ENCODE data around the gene SLC7A7. TPM values are rescaled to one million over a fixed set of nuclear protein-coding genes. Genes with fewer than 3 reads are reported as not detected.
"Not testable (repeated sequence)": the region's sequence is repeated elsewhere in the genome, so short reads cannot be mapped to it uniquely, and the experiment has no call there.

SLC7A7 gene
- polyA plus RNA-seq, 2 of the 4 experiments (the other 2 are of a cell fraction): 44.2 to 86.8 TPM

DNA sequence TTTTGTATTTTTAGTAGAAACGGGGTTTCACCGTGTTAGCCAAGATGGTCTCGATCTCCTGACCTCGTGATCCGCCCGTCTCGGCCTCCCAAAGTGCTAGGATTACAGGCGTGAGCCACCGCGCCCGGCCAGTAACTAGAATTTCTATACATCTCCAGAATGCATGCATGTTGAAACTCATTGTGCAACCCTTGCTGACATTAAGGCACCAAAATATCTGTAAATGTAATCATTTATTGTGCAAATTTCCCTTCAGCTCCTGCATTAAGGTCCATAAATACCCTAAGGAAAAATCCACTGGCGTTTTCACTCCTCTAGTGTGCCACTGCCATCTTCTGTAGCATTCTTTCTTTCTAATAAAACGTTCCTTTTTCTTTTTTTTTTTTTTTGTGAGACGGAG lies 78.9 kb downstream of the SLC7A7 start:
- DNase-seq (ENCODE audit: low read depth in 1 of 2, low spot score in 1 of 2); H3K4me1 ChIP-seq; ATAC-seq; H3K9me3 ChIP-seq; H3K4me3 ChIP-seq; POLR2A ChIA-PET; FAIRE-seq; H3K4me2 ChIP-seq; CTCF ChIA-PET; H3K27ac ChIP-seq: not testable (repeated sequence)
- 81% methylated on average over 12 of the region's 14 CpGs for WGBS (ENCODE audit: missing lambda C conversion rate)

DNA sequence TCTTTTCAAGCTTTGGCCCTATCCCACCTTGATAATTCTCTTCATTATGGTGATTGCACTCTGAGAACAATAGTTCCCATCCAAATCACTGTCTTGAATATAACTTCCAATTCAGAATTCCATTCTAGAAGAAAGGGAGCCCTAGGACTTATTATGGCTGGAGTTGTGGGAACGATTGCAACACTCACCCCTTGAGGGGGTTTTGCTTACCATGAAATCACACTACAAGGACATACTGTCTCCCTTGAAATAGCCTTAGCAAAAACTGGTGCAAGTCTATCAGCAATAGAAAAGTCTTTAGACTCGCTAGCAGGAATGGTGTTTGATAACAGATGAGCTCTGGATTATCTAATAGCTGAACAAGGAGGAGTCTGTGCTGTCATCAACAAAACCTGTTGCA lies 80.1 kb downstream of the SLC7A7 start:
- TF ChIP-seq CEBPB (IDR thresholded peaks at IDR 0.05): no peak
- no peak for TF ChIP-seq RAD21 (conservative IDR thresholded peaks at IDR 0.05 in 1 of 2, IDR thresholded peaks at IDR 0.05 in 1 of 2)
- no peak for TF ChIP-seq ZFP36 (IDR thresholded peaks at IDR 0.05; ENCODE audit: borderline replicate concordance, partially characterized antibody)
- no peak for TF ChIP-seq JUN (IDR thresholded peaks at IDR 0.05)
- TF ChIP-seq NFE2L2 (conservative IDR thresholded peaks at IDR 0.05; ENCODE audit: low read length): no peak
- TF ChIP-seq BHLHE40 (IDR thresholded peaks at IDR 0.05; ENCODE audit: low read depth, low read length): no peak
- no peak for TF ChIP-seq RNF2 (IDR thresholded peaks at IDR 0.05; ENCODE audit: borderline replicate concordance, low read depth)
- TF ChIP-seq MAFK (IDR thresholded peaks at IDR 0.05; ENCODE audit: partially characterized antibody): no peak
- TF ChIP-seq HDAC2 (IDR thresholded peaks at IDR 0.05): no peak
- no peak for TF ChIP-seq ZSCAN20 (CRISPR knock-in tag; IDR thresholded peaks at IDR 0.05)
- TF ChIP-seq, protein P1, sequence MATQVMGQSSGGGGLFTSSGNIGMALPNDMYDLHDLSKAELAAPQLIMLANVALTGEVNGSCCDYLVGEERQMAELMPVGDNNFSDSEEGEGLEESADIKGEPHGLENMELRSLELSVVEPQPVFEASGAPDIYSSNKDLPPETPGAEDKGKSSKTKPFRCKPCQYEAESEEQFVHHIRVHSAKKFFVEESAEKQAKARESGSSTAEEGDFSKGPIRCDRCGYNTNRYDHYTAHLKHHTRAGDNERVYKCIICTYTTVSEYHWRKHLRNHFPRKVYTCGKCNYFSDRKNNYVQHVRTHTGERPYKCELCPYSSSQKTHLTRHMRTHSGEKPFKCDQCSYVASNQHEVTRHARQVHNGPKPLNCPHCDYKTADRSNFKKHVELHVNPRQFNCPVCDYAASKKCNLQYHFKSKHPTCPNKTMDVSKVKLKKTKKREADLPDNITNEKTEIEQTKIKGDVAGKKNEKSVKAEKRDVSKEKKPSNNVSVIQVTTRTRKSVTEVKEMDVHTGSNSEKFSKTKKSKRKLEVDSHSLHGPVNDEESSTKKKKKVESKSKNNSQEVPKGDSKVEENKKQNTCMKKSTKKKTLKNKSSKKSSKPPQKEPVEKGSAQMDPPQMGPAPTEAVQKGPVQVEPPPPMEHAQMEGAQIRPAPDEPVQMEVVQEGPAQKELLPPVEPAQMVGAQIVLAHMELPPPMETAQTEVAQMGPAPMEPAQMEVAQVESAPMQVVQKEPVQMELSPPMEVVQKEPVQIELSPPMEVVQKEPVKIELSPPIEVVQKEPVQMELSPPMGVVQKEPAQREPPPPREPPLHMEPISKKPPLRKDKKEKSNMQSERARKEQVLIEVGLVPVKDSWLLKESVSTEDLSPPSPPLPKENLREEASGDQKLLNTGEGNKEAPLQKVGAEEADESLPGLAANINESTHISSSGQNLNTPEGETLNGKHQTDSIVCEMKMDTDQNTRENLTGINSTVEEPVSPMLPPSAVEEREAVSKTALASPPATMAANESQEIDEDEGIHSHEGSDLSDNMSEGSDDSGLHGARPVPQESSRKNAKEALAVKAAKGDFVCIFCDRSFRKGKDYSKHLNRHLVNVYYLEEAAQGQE (IDR thresholded peaks at IDR 0.05): no peak
- no peak for TF ChIP-seq ZNF302 (CRISPR knock-in tag; IDR thresholded peaks at IDR 0.05)
- TF ChIP-seq NR3C1 (IDR thresholded peaks at IDR 0.05): no peak
- TF ChIP-seq, protein P2, sequence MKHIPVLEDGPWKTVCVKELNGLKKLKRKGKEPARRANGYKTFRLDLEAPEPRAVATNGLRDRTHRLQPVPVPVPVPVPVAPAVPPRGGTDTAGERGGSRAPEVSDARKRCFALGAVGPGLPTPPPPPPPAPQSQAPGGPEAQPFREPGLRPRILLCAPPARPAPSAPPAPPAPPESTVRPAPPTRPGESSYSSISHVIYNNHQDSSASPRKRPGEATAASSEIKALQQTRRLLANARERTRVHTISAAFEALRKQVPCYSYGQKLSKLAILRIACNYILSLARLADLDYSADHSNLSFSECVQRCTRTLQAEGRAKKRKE (CRISPR knock-in tag; IDR thresholded peaks at IDR 0.05; ENCODE audit: low read depth): no peak
- TF ChIP-seq EHMT2 (IDR thresholded peaks at IDR 0.05; ENCODE audit: low read depth): no peak
- TF ChIP-seq KDM1A (IDR thresholded peaks at IDR 0.05; ENCODE audit: low read depth): no peak
- TF ChIP-seq CBX2 (IDR thresholded peaks at IDR 0.05; ENCODE audit: borderline replicate concordance, low read depth): no peak
- H3K4me1 ChIP-seq: no peaks in the 10 kb centered on the region
- DNase-seq (ENCODE audit: low read depth in 1 of 2, low spot score in 1 of 2) (no peak), ATAC-seq (no peak), FAIRE-seq (no peak)
- no peak overlapping the region for H3K27ac ChIP-seq
- ChIA-PET CTCF (interaction anchor here (0.5 to 0.8 kb wide), 2 partner anchors 120 to 165 kb away, joined by 3 read pairs; no protein-coding TSS in a partner anchor), POLR2A (no interaction called here)
- 48% methylated on average over 2 of the region's 2 CpGs for WGBS (ENCODE audit: missing lambda C conversion rate)
- no peak overlapping the region for H3K4me2 ChIP-seq
- H3K4me3 ChIP-seq: no peak overlapping the region
- 0 out of 3 replicates have a peak, but pooled peaks cover 7% of the 10 kb centered on the region for H3K9me3 ChIP-seq

DNA sequence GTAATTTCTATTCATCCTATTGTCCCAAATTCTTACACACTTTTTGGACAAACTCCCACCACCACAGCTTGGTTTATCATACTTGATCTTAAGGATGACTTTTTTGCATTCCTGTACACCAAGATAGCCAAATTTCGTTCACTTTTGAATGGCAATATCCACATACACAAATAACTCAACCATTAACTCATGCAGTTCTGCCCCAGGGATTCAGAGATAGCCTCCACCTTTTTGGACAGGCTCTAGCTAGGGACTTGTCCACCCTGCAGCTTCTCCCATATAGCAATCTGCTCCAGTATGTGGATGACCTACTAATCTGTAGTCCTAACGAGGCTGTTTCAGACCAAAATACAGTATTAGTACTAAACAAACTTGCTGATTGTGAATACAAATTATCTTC lies 81.4 kb downstream of the SLC7A7 start:
- ChIA-PET CTCF (interaction anchor here (0.5 to 1.1 kb wide), 4 partner anchors 10 to 198 kb away, joined by 3 to 4 read pairs (median 3); no protein-coding TSS in a partner anchor), POLR2A (no interaction called here)
- WGBS (ENCODE audit: missing lambda C conversion rate): 13% methylated on average over 2 of the region's 2 CpGs
- TF ChIP-seq, protein P3, sequence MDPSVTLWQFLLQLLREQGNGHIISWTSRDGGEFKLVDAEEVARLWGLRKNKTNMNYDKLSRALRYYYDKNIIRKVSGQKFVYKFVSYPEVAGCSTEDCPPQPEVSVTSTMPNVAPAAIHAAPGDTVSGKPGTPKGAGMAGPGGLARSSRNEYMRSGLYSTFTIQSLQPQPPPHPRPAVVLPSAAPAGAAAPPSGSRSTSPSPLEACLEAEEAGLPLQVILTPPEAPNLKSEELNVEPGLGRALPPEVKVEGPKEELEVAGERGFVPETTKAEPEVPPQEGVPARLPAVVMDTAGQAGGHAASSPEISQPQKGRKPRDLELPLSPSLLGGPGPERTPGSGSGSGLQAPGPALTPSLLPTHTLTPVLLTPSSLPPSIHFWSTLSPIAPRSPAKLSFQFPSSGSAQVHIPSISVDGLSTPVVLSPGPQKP (IDR thresholded peaks at IDR 0.05; ENCODE audit: low read depth, low read length): no peak
- TF ChIP-seq RFX5 (IDR thresholded peaks at IDR 0.05) (no peak), HOXA7 (CRISPR knock-in tag; IDR thresholded peaks at IDR 0.05) (no peak), RNF2 (IDR thresholded peaks at IDR 0.05; ENCODE audit: borderline replicate concordance, low read depth) (no peak), HDAC2 (IDR thresholded peaks at IDR 0.05) (no peak), ZFP36 (IDR thresholded peaks at IDR 0.05; ENCODE audit: borderline replicate concordance, partially characterized antibody) (no peak), PHF8 (IDR thresholded peaks at IDR 0.05; ENCODE audit: borderline replicate concordance, low read depth) (no peak), FOXS1 (CRISPR knock-in tag; IDR thresholded peaks at IDR 0.05) (no peak), ZC3H11A (IDR thresholded peaks at IDR 0.05) (no peak), EHF (CRISPR knock-in tag; IDR thresholded peaks at IDR 0.05) (no peak), MYC (IDR thresholded peaks at IDR 0.05; ENCODE audit: borderline replicate concordance, low read length) (no peak), RCOR1 (IDR thresholded peaks at IDR 0.05; ENCODE audit: low read depth, low read length) (no peak), NR3C1 (IDR thresholded peaks at IDR 0.05) (no peak), HOXB13 (CRISPR knock-in tag; IDR thresholded peaks at IDR 0.05; ENCODE audit: low read depth) (no peak), ESRRA (IDR thresholded peaks at IDR 0.05; ENCODE audit: borderline replicate concordance, low read length) (no peak)
- TF ChIP-seq, protein P4, sequence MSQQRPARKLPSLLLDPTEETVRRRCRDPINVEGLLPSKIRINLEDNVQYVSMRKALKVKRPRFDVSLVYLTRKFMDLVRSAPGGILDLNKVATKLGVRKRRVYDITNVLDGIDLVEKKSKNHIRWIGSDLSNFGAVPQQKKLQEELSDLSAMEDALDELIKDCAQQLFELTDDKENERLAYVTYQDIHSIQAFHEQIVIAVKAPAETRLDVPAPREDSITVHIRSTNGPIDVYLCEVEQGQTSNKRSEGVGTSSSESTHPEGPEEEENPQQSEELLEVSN (IDR thresholded peaks at IDR 0.05; ENCODE audit: borderline replicate concordance, low read depth): no peak
- TF ChIP-seq, protein P5, sequence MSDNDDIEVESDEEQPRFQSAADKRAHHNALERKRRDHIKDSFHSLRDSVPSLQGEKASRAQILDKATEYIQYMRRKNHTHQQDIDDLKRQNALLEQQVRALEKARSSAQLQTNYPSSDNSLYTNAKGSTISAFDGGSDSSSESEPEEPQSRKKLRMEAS (IDR thresholded peaks at IDR 0.05): no peak

More for the DNA sequence above, 81.4 kb downstream of the SLC7A7 start:
- Histone ChIP-seq H3K4me2 (no peak overlapping the region), H3K9me3 (0 out of 3 replicates have a peak, but pooled peaks cover 7% of the 10 kb centered on the region), H3K4me1 (no peaks in the 10 kb centered on the region), H3K27ac (no peak overlapping the region), H3K4me3 (no peak overlapping the region)
- FAIRE-seq (no peak), DNase-seq (ENCODE audit: low read depth in 1 of 2, low spot score in 1 of 2) (no peak), ATAC-seq (no peak)
